C4-2B (cell line): Measurements from ENCODE around the gene DUSP7.

Experiments used
- H3K27ac ChIP-seq: fragments of 450-650 bp; 2 replicates; pipeline ENCODE4 v1.5.1; 2017
- CTCF ChIP-seq: fragments of 450-650 bp; conservative IDR thresholded peaks from 2 replicates; pipeline ENCODE4 v1.5.1; 2017; ENCODE audit warnings: mild to moderate bottlenecking
- ZFX ChIP-seq: fragments of 450-650 bp; IDR thresholded peaks from 2 replicates; pipeline ENCODE4 v1.6.1; 2017

Gene DUSP7

GRCh38 chr3:52070724-52071621 is 14.6 kb upstream of the DUSP7 start:
- H3K27ac ChIP-seq = no peak overlapping the region
- TF ChIP-seq ZFX (no peak), CTCF (no peak)

- TF ChIP-seq ZFX = no peak
- no peak for TF ChIP-seq CTCF
- H3K27ac ChIP-seq = no peak overlapping the region
Observed at GRCh38 chr3:52069855-52070254, 13.5 kb upstream of the DUSP7 start.

DNA sequence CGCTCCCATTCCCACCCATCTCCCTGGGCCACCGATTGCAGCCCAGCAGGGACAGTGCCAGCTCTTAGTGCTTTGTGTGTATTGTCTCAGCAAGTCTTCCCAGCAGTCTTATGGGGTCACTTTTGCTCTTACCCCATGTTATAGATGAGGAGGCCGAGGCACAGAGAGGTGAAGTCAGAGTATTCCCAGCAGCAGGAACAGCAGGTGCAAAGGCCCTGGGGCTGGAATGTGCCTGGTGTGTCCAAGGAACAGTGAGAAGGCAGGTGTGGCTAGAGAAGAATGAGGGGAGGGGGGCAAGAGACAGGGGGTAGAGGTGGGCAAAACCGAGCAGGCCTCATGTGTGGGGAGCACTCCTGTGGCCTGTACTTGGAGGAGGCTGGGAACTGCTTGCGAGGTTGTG is 12.8 kb upstream of the DUSP7 start:
- TF ChIP-seq ZFX (no peak), CTCF (no peak)
- no peak overlapping the region for H3K27ac ChIP-seq

DNA sequence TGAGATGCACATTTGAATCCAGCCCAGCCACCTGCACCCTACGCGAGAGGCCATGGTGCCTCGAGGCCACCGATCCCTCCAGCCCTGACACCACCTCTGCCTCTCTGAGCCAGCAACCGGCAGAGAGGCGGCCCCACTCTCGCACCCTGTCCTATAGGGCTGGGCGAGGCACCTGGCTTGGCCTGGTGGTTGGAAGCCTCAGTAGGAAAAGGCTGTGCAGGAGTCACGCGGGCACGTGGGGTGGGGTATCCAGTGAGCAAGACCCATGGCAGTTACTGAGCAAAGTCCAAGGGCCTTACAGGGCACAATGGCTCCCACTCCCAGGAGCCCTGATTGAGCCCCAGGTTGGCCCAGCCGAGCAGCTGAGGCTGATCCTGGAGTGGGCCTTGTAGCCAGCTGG is 12.4 kb upstream of the DUSP7 start:
- no peak overlapping the region for H3K27ac ChIP-seq
- TF ChIP-seq CTCF (no peak), ZFX (no peak)

GRCh38 chr3:52068055-52068571 is 11.7 kb upstream of the DUSP7 start:
- TF ChIP-seq CTCF = no peak
- TF ChIP-seq ZFX = no peak
- H3K27ac ChIP-seq = no peak overlapping the region

DNA sequence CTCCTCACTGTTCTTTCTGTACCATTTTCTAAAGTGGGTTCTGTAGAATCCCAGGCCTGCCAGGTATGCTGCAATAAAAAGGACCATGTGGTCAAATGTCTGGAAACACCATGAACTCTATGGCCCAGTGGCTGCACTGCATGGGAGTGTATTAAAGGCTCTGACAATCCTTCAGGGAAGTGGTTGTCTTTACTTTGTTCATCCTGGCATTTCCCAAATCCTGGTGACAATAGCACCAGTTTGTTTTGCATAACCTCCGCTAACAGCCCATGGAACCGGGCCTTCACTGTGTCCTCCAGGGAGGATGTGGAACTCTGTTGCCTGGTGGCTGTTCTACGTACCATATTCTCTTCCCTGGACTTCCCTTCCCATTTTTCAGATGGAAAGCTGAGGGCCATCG is 11.2 kb upstream of the DUSP7 start:
- H3K27ac ChIP-seq = no peak overlapping the region
- no peak for TF ChIP-seq ZFX
- TF ChIP-seq CTCF = no peak

DNA sequence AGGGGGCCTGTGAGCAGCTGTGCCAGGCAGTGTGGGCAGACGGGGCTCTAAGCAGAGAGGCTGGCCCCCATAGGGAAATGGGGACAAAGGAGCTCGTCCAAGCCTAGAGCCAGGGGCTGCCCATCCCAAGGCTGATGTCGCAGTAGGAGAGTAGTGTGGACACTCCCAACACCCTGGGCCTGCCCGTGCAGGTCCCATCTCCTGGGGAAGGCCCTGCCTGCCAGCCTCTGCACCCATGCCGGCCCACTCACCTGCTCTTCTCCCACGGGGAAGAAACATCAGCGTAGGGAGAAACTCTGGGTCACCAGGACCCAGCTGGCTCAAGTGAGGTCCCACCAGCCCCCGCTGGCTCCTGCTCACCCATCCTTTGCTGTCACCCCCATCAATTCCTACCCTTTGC is 10.7 kb upstream of the DUSP7 start:
- no peak overlapping the region for H3K27ac ChIP-seq
- TF ChIP-seq CTCF (no peak), ZFX (no peak)
